ENCODE results near the gene TPSAB1.
"Not testable (repeated sequence)": the region's sequence is repeated elsewhere in the genome, so short reads cannot be mapped to it uniquely, and the experiment has no call there.

The TPSAB1 gene

DNA sequence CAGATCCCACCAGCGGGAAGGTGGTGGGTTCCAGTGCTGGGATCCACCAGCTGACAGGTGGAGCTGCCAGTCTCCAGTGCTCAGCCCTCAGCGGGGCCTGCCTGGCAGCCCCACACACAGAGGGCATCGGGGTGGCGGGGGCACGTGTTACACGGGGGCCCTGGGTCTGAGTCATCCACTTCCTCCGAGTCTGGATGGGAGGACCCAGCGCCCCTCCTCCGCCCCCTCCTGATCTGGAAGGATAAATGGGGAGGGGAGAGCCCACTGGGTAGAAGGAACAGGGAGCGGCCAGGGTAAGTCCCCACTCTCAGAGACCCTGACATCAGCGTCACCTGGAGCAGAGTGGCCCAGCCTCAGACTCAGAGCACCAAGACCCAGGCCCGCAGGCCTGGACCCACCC is at the start of gene TPSAB1:
TPSAB1 (plus strand) TSS at position 270 of the 400 bp plus-strand sequence. CDS start 234 bp downstream, outside the sequence.
- not testable (repeated sequence) for H3K27me3 ChIP-seq (ENCODE audit: low read length); H3K4me2 ChIP-seq (ENCODE audit: low read depth, low read length, poor library complexity, severe bottlenecking); H3K9ac ChIP-seq (ENCODE audit: low read length); H3F3A ChIP-seq (ENCODE audit: insufficient read depth); H2AFZ ChIP-seq (ENCODE audit: low read depth, low read length, severe bottlenecking); H3K9me3 ChIP-seq (ENCODE audit: insufficient read depth, low read length); H4K20me1 ChIP-seq (ENCODE audit: low read depth, low read length); H3K4me3 ChIP-seq (ENCODE audit: insufficient read depth, low read length, poor library complexity, severe bottlenecking); H3K9me2 ChIP-seq (replicated peaks; ENCODE audit: insufficient read depth, low read length); H3K79me2 ChIP-seq (ENCODE audit: insufficient read depth, low read length); H3K27ac ChIP-seq (ENCODE audit: low read depth, low read length); H3K36me3 ChIP-seq (ENCODE audit: low read length)

GRCh38 chr16:1190789-1191188 is 49.7 kb upstream of the TPSAB1 start:
- H3K9me3 ChIP-seq (ENCODE audit: insufficient read depth, low read length); H3K27ac ChIP-seq (ENCODE audit: low read depth, low read length); H3K79me2 ChIP-seq (ENCODE audit: insufficient read depth, low read length); H3K4me3 ChIP-seq (ENCODE audit: insufficient read depth, low read length, poor library complexity, severe bottlenecking); H3K4me2 ChIP-seq (ENCODE audit: low read depth, low read length, poor library complexity, severe bottlenecking); H3K9ac ChIP-seq (ENCODE audit: low read length); H2AFZ ChIP-seq (ENCODE audit: low read depth, low read length, severe bottlenecking); H3K36me3 ChIP-seq (ENCODE audit: low read length); H4K20me1 ChIP-seq (ENCODE audit: low read depth, low read length); H3K27me3 ChIP-seq (ENCODE audit: low read length); H3F3A ChIP-seq (ENCODE audit: insufficient read depth); H3K9me2 ChIP-seq (replicated peaks; ENCODE audit: insufficient read depth, low read length): not testable (repeated sequence)

DNA sequence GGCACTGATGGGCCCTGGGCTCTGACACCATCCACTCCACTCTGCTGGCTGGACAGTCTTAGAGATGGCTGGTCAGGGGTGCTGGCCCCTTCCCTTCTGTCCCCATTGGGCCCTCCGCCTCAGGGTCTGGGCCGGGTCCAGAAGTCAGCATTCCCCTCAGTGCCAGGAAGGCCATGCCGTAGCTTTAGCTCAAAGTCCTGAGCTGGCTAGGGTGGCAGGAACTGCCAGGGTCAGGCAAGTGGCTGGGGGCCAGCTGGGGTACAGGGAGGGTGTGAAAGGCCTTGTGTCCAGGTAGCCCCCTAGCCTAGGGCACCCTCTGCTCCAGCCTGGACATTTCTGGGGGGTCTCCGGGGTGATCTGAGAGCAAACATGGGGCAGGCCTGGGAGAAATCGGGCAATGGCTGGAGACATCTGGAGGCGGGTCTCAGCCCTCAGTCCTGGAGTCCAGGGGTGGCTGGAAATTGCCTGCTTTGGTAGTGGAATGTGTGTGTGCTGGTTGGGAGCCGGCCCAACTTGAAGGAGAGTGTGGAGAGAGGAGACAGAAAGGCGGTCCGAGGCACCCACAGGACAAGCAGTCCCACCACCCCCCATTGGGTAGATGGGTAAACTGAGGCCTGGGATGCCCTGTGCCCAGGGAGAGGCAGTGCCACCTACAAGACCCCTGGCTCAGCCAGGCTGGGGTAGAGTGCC is 48.0 kb upstream of the TPSAB1 start:
- H3K4me2 ChIP-seq (ENCODE audit: low read depth, low read length, poor library complexity, severe bottlenecking): no peak overlapping the region
- H2AFZ ChIP-seq (ENCODE audit: low read depth, low read length, severe bottlenecking): no peak overlapping the region
- TF ChIP-seq, protein P1, sequence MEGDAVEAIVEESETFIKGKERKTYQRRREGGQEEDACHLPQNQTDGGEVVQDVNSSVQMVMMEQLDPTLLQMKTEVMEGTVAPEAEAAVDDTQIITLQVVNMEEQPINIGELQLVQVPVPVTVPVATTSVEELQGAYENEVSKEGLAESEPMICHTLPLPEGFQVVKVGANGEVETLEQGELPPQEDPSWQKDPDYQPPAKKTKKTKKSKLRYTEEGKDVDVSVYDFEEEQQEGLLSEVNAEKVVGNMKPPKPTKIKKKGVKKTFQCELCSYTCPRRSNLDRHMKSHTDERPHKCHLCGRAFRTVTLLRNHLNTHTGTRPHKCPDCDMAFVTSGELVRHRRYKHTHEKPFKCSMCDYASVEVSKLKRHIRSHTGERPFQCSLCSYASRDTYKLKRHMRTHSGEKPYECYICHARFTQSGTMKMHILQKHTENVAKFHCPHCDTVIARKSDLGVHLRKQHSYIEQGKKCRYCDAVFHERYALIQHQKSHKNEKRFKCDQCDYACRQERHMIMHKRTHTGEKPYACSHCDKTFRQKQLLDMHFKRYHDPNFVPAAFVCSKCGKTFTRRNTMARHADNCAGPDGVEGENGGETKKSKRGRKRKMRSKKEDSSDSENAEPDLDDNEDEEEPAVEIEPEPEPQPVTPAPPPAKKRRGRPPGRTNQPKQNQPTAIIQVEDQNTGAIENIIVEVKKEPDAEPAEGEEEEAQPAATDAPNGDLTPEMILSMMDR (IDR thresholded peaks at IDR 0.05; ENCODE audit: insufficient read depth, low read length, poor library complexity, severe bottlenecking): no peak
- no peak for TF ChIP-seq EZH2phosphoT487 (conservative IDR thresholded peaks at IDR 0.05; ENCODE audit: low read length)
- no peak overlapping the region for H3K9ac ChIP-seq (ENCODE audit: low read length)
- no peaks in the 10 kb centered on the region for H3K9me2 ChIP-seq (replicated peaks; ENCODE audit: insufficient read depth, low read length)
- H3K27ac ChIP-seq (ENCODE audit: low read depth, low read length): no peak overlapping the region
- H3F3A ChIP-seq (ENCODE audit: insufficient read depth): no peaks in the 10 kb centered on the region
- no peaks in the 10 kb centered on the region for H3K36me3 ChIP-seq (ENCODE audit: low read length)
- no peaks in the 10 kb centered on the region for H3K27me3 ChIP-seq (ENCODE audit: low read length)
- H3K79me2 ChIP-seq (ENCODE audit: insufficient read depth, low read length): no peaks in the 10 kb centered on the region
- H4K20me1 ChIP-seq (ENCODE audit: low read depth, low read length): no peaks in the 10 kb centered on the region
- no peak overlapping the region for H3K4me3 ChIP-seq (ENCODE audit: insufficient read depth, low read length, poor library complexity, severe bottlenecking)
- H3K9me3 ChIP-seq (ENCODE audit: insufficient read depth, low read length): no peaks in the 10 kb centered on the region

DNA sequence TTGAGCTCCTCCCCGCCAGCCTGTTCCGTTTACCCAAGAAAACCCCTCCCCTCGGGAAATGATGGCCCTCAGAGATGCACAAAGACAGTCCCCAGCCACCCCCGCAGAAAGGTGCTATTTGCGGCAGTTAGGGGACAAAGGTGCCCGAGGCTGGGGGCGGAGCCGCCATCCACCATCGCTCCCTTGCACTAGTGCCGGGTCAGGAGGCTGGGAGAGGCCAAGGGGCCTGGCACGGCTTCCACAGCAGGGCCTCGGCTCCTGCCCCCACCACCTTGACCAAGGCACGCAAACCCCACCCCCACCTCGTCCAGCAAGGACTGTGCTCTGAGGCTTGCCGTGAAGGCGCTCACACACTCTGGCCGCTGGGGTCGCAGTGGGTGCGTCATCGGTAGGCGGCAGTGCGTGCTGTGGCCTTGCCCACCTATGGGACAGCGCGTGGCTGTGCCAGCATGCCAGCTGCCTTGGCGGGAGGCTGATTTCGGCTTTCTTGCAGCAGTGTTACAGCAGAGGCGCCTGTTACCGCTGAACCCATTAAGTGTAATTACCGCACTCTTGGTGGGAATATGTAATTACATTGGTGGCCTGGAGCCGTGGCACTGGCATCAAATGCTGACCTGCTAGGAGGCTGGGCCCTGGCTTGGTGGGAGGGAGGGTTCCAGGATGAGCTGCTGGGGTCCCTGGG is 47.2 kb upstream of the TPSAB1 start:
- Histone ChIP-seq H3F3A (ENCODE audit: insufficient read depth) (no peaks in the 10 kb centered on the region), H3K36me3 (ENCODE audit: low read length) (no peaks in the 10 kb centered on the region), H3K9me3 (ENCODE audit: insufficient read depth, low read length) (no peaks in the 10 kb centered on the region), H2AFZ (ENCODE audit: low read depth, low read length, severe bottlenecking) (no peak overlapping the region), H3K4me2 (ENCODE audit: low read depth, low read length, poor library complexity, severe bottlenecking) (no peak overlapping the region), H3K9ac (ENCODE audit: low read length) (no peak overlapping the region), H3K27ac (ENCODE audit: low read depth, low read length) (no peak overlapping the region), H3K4me3 (ENCODE audit: insufficient read depth, low read length, poor library complexity, severe bottlenecking) (no peak overlapping the region), H3K27me3 (ENCODE audit: low read length) (no peaks in the 10 kb centered on the region), H3K9me2 (replicated peaks; ENCODE audit: insufficient read depth, low read length) (no peaks in the 10 kb centered on the region), H3K79me2 (ENCODE audit: insufficient read depth, low read length) (no peaks in the 10 kb centered on the region), H4K20me1 (ENCODE audit: low read depth, low read length) (no peaks in the 10 kb centered on the region)
- TF ChIP-seq EZH2phosphoT487 (conservative IDR thresholded peaks at IDR 0.05; ENCODE audit: low read length): no peak
- TF ChIP-seq, protein P1 (IDR thresholded peaks at IDR 0.05; ENCODE audit: insufficient read depth, low read length, poor library complexity, severe bottlenecking): no peak

All from SU-DHL-6 (cell line).